Brain microvascular endothelial cell (primary cell): Measurements from ENCODE around the gene DIABLO.
"Not testable (repeated sequence)": the region's sequence is repeated elsewhere in the genome, so short reads cannot be mapped to it uniquely, and the experiment has no call there.

Experiments
- DNase-seq: peaks from one replicate; pipeline ENCODE4 v3.0.0-alpha.2; 2020
- H3K27ac ChIP-seq: fragments of 250-450 bp; sonication (Bioruptor Pico); 2 replicates; pipeline ENCODE4 v1.5.1; 2020; ENCODE audit warnings: mild to moderate bottlenecking, moderate library complexity
- H3K27me3 ChIP-seq: fragments of 250-450 bp; sonication (Bioruptor Pico); replicated peaks from 2 replicates; pipeline ENCODE4 v1.5.1; 2020; ENCODE audit warnings: mild to moderate bottlenecking
- H3K36me3 ChIP-seq: fragments of 250-450 bp; sonication (Bioruptor Pico); replicated peaks from 2 replicates; pipeline ENCODE4 v1.5.1; 2020; ENCODE audit warnings: mild to moderate bottlenecking
- H3K4me3 ChIP-seq: 2 replicates; pipeline ENCODE4 v1.5.1; 2011; ENCODE audit warnings: low read depth, mild to moderate bottlenecking, control low read depth, low read length, moderate library complexity
- CTCF ChIP-seq: IDR thresholded peaks from 2 replicates; pipeline ENCODE4 v1.5.1; 2011; ENCODE audit warnings: low read depth, mild to moderate bottlenecking, moderate library complexity, low read length, control low read depth, inconsistent platforms; ENCODE audit errors: missing control alignments
- in situ Hi-C: cut with HindIII; loops from 2 replicates; pipeline ENCODE4 v1.10.0; 2017; ENCODE audit warnings: low sequenced_read_pairs, low pct_ligation_motif_present

The DIABLO gene

GRCh38 chr12:122206976-122207375 lies 18.9 kb downstream of the DIABLO start:
- peaks cover 16% of the 10 kb centered on the region for H3K27me3 ChIP-seq
- H3K36me3 ChIP-seq = peaks cover 25% of the 10 kb centered on the region
- in situ Hi-C loops = no loop called here
- DNase-seq = no peak
- H3K4me3 ChIP-seq = no peak overlapping the region
- no peak overlapping the region for H3K27ac ChIP-seq
- no peak for TF ChIP-seq CTCF

GRCh38 chr12:122206111-122206881 lies 19.6 kb downstream of the DIABLO start:
- no peak overlapping the region for H3K27ac ChIP-seq
- H3K36me3 ChIP-seq = peaks cover 20% of the 10 kb centered on the region
- no peak overlapping the region for H3K4me3 ChIP-seq
- in situ Hi-C loops = no loop called here
- H3K27me3 ChIP-seq = peaks cover 16% of the 10 kb centered on the region
- TF ChIP-seq CTCF = no peak
- DNase-seq = no peak

GRCh38 chr12:122205053-122205925 lies 20.6 kb downstream of the DIABLO start:
- H3K27ac ChIP-seq = no peak overlapping the region
- H3K4me3 ChIP-seq = no peak overlapping the region
- DNase-seq = no peak
- peaks cover 16% of the 10 kb centered on the region for H3K27me3 ChIP-seq
- no peak for TF ChIP-seq CTCF
- in situ Hi-C loops = no loop called here
- H3K36me3 ChIP-seq = peaks cover 17% of the 10 kb centered on the region

GRCh38 chr12:122204167-122205052 lies 21.4 kb downstream of the DIABLO start:
- TF ChIP-seq CTCF = no peak
- H3K27me3 ChIP-seq = peaks cover 16% of the 10 kb centered on the region
- DNase-seq = no peak
- in situ Hi-C loops = no loop called here
- no peak overlapping the region for H3K27ac ChIP-seq
- peaks cover 14% of the 10 kb centered on the region for H3K36me3 ChIP-seq
- H3K4me3 ChIP-seq = peak overlapping the region; percentile 35

GRCh38 chr12:122203301-122204166 lies 22.3 kb downstream of the DIABLO start, which contains the start of gene B3GNT4:
B3GNT4 (plus strand) TSS chr12:122203709; CDS start chr12:122204619, 910 bp downstream.
- peak; percentile 24 for DNase-seq
- in situ Hi-C loops = no loop called here
- Histone ChIP-seq H3K27me3 (peaks cover 16% of the 10 kb centered on the region), H3K27ac (no peak within 1 kb of the TSS), H3K4me3 (peak within 1 kb of the TSS; percentile 53), H3K36me3 (peaks cover 14% of the 10 kb centered on the region)
- no peak for TF ChIP-seq CTCF

GRCh38 chr12:122202811-122203210 lies 23.0 kb downstream of the DIABLO start:
- in situ Hi-C loops = not testable (repeated sequence)

More at GRCh38 chr12:122202811-122203210, 23.0 kb downstream of the DIABLO start:
- not testable (repeated sequence) for DNase-seq, H3K27ac ChIP-seq, H3K36me3 ChIP-seq
- Histone ChIP-seq H3K27me3 (peaks cover 16% of the 10 kb centered on the region), H3K4me3 (peak overlapping the region; percentile 53)
